ENCODE results near the gene SH3BGRL2.

Gene SH3BGRL2

DNA sequence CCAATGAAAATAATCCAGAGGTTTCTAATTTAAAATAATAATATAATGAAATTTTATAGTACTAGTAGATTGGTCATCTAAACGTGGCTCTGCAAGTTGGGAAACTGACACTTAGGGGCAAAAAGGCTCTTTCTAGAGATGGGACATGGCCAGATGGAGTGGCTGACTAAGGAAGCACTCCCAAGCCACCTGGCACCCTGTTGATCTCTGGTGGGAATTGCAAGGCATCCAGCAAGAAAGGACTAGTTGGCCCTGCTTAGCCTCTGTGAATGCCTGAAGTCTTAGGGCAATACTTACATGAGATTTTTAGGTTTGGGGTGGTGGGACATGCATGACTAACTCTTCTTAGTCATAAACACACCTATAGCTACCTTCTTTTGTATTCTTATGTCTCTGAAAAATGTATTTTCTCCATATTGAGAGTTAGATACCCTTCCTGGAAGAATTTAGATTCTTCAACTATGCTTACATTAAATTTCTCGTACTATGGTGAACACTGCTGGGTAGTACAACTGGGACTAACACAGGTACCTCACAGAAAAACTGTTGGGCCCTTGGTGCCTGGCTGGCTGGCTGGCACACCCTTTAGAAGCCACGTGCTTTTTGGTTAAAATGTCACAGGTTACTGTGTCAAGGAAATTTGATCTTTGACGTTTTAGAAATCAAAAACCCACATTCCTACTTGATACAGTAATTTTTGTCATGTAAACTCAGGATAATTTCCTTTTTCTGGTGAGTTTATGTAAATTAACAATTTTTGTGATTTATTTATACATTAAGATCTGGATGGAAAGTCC, 25.0 kb upstream of the SH3BGRL2 start:
- TF ChIP-seq, protein P1, sequence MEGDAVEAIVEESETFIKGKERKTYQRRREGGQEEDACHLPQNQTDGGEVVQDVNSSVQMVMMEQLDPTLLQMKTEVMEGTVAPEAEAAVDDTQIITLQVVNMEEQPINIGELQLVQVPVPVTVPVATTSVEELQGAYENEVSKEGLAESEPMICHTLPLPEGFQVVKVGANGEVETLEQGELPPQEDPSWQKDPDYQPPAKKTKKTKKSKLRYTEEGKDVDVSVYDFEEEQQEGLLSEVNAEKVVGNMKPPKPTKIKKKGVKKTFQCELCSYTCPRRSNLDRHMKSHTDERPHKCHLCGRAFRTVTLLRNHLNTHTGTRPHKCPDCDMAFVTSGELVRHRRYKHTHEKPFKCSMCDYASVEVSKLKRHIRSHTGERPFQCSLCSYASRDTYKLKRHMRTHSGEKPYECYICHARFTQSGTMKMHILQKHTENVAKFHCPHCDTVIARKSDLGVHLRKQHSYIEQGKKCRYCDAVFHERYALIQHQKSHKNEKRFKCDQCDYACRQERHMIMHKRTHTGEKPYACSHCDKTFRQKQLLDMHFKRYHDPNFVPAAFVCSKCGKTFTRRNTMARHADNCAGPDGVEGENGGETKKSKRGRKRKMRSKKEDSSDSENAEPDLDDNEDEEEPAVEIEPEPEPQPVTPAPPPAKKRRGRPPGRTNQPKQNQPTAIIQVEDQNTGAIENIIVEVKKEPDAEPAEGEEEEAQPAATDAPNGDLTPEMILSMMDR (IDR thresholded peaks at IDR 0.05; ENCODE audit: insufficient read depth, low read length, missing control alignments), result no peak
- ChIA-PET POLR2A (no interaction called here), CTCF (interaction anchor here (1.0 kb wide), 1 partner anchor 9 kb away, joined by 3 read pairs; no protein-coding TSS in a partner anchor)
- DNase-seq (ENCODE audit: low read depth, low spot score), result no peak
- H3K4me3 ChIP-seq (ENCODE audit: low read depth, low read length), result no peak overlapping the region

DNA sequence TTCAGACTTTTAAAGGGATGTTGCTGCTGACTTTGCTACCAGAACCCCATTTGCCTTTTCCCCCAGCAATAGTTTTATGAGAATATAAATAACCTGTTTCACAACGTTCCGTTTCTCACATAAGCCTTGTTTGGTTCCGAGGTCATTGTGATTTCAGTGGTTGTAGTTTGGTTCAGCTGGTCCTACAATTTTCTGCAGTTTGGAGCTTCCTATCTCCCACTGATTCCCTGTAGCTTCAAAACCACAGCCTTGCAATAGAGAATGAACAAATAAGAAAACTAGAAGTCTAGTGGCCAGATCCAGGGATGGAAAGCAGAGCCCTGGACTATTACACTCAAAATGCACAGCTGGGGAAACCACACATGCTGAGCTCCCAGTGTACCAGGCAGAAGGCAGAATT, 24.1 kb upstream of the SH3BGRL2 start:
- CTCF ChIA-PET, result interaction anchor here (1.0 kb wide), 1 partner anchor 9 kb away, joined by 3 read pairs; no protein-coding TSS in a partner anchor
- POLR2A ChIA-PET, result no interaction called here
- no peak for DNase-seq (ENCODE audit: low read depth, low spot score)
- TF ChIP-seq, protein P1 (IDR thresholded peaks at IDR 0.05; ENCODE audit: insufficient read depth, low read length, missing control alignments), result no peak
- no peak overlapping the region for H3K4me3 ChIP-seq (ENCODE audit: low read depth, low read length)

DNA sequence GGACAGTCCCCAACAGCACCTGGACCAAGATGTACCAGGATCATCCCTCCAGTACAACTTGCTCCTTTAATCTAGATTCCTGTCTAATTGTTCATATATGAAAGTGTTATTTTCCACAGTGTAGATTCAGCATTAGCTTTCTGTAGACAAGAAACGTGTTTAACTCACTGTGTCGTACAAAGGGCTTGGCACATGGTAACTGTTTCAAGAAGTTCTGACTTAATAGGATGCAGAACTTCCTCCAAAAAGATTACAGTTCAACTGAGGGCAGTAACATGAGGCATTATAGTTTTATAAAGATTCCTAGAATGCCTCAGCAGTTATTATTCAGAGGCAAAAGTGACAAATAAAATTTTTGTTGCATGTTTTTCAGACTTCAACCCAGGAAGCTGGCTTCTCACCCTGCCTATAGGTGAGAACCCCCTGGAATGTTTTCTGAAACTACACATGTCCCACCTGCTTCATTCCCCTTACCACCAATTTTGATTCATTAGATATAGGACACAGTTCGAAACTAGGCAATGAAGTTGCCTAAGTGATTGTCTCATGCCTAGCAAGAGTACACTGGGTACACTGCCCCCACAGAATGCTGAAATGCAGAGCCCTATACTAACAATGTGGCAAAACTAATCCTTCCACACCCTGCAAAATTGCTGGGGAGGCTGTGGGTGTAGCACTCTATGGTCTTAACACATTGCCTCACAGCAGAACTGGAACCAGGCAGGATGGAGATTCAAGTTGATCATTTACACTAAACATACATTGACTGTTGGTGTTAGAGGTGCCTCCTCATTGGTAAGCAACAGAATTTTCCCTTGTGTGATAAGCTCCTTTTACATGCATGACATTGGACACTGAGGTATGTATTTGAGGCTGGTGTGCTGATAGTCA, 22.6 kb upstream of the SH3BGRL2 start:
- H3K4me3 ChIP-seq (ENCODE audit: low read depth, low read length), result no peak overlapping the region
- POLR2A ChIA-PET, result no interaction called here
- CTCF ChIA-PET, result no interaction called here
- TF ChIP-seq, protein P1 (IDR thresholded peaks at IDR 0.05; ENCODE audit: insufficient read depth, low read length, missing control alignments), result no peak
- DNase-seq (ENCODE audit: low read depth, low spot score), result no peak

DNA sequence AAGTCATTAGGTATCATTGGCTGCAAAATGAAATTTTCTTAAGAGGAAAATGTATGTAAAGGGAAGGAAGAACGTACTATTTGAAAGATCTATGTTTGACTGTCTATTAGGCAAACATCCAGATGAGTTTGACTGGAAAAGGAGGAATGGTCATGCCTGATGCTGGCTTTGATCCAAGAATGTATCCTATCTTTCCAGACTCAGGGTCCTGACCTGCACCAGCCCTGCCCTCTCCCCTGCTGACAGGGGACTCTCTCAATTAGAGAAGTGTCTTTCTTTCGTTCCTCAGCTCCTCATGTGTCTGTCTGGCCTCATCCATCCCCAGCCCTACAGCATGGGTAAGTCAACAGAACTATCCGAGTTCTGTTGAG, 21.9 kb upstream of the SH3BGRL2 start:
- TF ChIP-seq, protein P1 (IDR thresholded peaks at IDR 0.05; ENCODE audit: insufficient read depth, low read length, missing control alignments), result no peak
- CTCF ChIA-PET, result no interaction called here
- POLR2A ChIA-PET, result no interaction called here
- DNase-seq (ENCODE audit: low read depth, low spot score), result no peak
- H3K4me3 ChIP-seq (ENCODE audit: low read depth, low read length), result no peak overlapping the region

DNA sequence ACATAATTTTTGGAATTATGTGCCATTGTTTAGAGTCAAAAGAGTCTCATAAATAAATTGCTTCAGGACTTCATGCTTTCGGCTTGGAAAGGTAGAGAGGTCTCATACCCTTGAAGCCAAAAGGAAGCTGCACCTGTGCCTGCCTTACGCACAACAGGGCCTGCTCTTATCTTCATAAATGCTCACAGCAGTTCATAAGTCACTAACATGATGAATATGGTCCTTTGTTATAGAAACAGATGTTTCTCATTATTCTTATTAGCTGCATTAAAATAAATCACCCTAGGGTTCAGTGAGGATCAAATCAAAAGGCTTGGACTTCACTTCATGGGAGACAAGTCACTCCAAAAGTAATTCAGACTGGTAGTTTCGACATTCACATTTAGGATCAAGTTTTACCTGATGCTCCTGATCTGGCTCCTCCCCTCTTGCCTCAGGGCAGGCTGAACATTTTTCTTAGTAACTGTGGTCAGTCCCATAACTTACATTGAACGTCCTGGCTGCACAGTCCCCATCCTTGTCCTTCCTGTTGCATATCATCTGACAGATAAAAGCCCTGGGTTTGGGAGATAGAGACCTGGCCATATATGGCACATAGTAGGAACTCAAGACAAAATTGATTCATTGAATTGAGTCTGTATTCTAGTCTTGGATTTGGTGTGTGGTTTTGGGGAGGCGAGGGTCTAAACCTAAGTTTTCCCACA, 20.7 kb upstream of the SH3BGRL2 start:
- ChIA-PET POLR2A (no interaction called here), CTCF (no interaction called here)
- DNase-seq (ENCODE audit: low read depth, low spot score), result no peak
- no peak overlapping the region for H3K4me3 ChIP-seq (ENCODE audit: low read depth, low read length)
- TF ChIP-seq, protein P1 (IDR thresholded peaks at IDR 0.05; ENCODE audit: insufficient read depth, low read length, missing control alignments), result no peak

DNA sequence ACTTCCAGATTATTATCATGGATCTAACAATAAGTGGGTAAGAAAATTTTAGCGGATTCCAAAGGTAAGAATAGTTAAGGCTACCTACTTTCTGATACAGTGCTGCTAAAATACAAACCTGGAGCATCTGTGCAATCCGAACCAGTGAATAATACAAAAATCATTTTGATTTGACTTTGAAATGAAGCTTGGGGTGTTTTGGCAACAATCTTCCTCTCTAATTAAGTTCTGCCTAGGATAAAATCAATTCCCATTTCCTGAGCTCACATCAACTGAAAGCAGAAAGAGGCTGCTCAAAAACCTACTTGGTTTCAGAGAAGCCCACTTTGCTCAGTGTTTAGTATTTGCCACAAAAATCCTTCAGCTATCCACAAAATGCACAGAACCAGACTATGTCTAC, 18.7 kb upstream of the SH3BGRL2 start:
- TF ChIP-seq, protein P1 (IDR thresholded peaks at IDR 0.05; ENCODE audit: insufficient read depth, low read length, missing control alignments), result no peak
- CTCF ChIA-PET, result no interaction called here
- POLR2A ChIA-PET, result no interaction called here
- H3K4me3 ChIP-seq (ENCODE audit: low read depth, low read length), result no peak overlapping the region
- no peak for DNase-seq (ENCODE audit: low read depth, low spot score)
